ENCODE measurements around the gene GBF1.
"Not testable (repeated sequence)": the region's sequence is repeated elsewhere in the genome, so short reads cannot be mapped to it uniquely, and the experiment has no call there.

The GBF1 gene

DNA sequence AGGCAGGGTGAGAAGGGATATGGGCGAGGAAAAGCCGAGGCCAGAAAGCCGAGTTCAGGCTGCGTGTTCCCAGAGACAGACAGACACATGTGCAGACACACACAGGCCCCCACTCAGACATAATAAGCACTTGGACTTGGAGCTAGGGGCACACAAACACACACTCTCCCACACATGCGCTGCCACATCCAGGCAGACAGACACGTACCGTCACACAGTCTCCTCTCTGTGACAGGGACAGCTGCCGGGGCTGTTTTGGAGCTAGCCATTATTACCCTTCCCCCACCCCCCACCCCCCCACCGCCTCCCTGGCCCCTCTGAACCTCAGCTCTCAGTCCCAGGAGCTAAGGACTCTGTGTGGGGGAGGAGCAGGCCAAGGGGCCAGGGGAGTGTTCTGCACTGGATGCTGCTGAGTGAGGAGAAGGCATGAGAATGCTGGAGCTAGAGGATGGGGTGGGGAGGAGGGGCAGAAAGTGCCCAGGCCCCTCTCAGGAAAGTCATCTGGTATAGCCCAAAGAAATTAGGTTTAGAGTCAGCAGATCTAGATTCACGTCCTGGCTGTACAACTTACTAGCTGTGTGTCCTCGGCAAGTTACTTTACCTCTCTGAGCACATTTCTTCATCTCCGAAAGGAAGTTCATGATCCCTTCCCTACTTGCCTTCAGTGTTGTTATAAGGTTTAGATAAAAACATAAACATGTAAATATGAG is 10.3 kb upstream of the GBF1 start:
- no peak for DNase-seq

DNA sequence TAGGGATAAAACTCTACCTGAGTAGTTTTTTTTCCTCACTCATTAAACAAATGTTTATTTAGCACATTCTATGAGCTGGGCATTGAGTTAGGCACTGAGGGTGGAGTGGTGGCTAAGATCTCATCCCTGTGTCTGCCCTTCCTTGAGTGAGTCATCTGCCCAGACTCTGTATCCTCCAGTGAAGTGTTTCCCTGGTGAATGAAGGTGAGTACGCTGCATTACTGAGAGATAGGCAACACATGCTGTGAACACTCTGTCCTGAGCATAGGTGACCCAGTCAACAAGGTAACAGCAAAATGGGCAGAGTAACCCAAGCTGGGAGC is 9.8 kb upstream of the GBF1 start:
- no peak for DNase-seq

DNA sequence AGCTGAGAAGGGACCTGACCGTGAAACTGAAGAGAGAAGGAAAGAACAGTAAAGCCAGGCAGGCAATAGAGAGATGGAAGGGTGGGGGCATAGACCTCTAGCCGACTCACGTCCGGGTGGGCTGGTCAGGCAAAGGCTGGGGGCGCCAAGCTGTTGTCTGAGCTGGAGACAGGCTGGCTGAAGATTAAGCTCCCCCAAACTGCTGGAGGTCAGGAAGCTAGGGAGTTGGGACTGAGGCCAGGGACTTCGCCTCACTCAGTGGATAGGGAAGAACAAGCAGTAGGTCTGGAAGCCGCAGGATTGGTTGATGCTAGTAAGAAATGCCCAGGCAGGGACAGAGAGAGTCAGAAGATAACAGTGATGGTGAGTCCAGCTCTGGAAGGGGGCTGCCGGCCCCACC is 9.3 kb upstream of the GBF1 start:
- no peak for DNase-seq

DNA sequence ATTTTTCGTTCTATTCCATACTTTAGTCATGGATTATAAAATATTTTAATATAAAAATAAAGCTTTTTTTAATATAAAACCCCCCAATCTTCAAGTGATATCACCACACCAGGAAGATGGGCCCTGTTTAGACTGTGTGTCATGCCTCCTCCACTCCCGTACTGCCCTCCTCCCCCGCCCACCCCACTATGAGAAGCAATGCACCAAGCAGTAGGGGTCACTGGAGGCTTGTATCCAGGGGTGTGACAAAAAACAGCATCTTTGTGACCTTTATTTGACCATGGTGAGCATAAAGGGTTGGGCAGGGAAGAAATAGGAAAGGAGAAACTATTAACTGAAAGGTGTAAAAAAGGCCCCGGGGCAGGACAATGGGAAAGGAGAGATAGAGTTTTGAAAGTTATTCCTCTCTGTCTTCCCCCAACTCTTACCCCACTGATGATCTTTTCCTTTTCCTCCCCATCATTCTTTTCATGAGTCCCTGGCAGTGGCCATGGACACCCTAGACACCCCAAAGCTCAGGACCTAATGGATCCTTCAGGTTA is 7.5 kb upstream of the GBF1 start:
- no peak for DNase-seq

DNA sequence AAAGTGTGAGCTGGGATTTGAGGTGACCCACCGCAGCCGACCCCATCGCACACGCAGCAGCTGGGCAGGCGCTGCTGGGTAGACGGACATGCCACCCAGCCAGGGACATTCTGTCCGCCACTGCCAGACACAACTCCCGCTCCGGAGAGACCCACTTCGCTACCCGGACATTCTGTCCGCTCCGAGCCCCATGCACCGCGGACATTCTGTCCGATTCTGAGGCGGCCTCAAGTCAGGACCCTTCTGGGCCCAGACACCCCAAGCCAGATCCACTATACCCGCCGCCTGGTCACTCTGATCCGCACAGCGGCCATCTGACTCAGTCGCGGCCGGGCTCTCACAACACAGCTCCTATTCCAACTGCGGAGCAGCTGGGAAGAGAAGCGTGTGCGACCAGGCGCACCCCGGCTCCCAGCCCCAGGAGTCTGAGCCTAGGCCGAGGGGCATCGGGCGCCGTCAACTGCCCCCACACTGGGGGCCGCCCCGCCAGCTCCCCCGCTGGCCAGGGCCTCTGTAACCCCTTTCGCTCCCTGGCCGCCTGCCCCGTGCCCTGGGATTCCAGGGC is 4.8 kb upstream of the GBF1 start:
- DNase-seq: no peak

DNA sequence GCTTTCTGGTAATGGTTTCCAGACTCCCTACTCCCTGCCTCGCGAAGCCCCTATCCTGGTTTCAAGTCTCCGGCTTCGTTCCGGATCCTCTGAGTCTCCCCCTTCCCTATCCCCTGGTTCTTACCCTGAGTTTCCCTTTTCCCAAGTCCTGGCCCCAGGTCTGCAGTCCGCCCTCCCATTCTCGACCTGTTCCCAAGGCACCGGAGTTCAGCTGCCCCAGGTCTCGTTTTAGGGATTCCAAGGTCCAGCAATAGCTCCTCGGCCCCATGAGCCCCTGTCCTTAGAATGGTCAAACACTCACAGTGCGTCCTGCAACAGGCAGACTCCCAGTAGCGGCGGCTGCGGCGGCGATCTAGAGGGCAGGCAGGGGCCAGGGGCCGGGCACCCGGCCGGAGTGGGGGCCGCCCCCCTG is 4.3 kb upstream of the GBF1 start:
- no peak for DNase-seq

DNA sequence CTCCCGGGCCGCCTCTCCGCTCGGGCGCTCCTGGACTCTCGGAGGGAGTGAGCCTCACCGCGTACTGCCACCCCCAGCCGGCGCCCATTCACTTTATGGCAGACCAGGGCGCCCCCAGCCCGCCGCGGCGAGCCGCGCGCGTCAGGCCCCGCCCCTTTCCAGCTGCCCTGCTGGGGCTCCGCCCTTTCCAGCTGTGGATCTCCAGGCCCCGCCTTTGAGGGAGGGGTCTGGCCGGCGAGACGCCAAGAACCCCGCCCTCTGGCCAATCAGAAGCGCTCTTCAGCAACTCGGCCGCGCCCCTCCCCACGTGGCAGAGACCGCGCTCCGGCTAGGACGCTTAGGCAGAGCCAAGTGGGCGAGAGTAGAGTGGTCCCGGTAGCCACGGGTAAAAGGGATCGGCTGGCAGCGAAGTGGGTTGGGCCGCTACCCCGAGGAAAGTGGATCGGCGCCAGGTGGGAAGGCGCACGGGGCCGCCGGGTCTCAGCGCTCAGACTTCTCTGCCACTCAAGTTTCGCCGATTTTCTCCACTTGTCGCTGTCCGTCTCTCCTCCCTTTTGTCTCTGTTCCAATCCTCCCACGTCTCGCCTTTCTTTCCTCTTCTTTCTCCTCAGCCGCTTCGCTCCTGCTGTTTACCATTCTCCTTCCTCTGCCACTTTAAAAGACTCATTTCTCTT is 3.8 kb upstream of the GBF1 start, which contains the start of gene PITX3:
Gene PITX3, minus strand, starts transcription at position 69 of the 674 bp plus-strand sequence. CDS start 9,432 bp downstream, outside the sequence.
- DNase-seq: peak; percentile 64

DNA sequence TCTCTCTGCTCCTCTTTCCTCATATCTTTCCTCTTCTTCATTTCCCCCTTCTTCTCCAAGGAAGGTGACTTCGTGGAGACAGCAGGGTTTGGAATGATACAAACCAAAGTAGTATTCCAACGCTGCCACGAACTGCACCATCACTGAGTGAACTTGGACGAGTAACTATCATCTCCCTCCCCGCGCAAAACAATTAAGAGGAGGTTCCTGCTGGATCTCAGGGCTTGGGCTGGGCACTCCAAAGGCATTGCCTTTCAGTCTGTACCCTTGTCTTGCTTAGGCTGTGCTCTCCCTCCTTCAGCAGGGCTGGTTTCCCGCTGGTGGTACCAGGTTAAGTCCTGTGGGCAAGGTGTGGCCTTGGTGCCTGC is 3.2 kb upstream of the GBF1 start:
- DNase-seq: no peak

DNA sequence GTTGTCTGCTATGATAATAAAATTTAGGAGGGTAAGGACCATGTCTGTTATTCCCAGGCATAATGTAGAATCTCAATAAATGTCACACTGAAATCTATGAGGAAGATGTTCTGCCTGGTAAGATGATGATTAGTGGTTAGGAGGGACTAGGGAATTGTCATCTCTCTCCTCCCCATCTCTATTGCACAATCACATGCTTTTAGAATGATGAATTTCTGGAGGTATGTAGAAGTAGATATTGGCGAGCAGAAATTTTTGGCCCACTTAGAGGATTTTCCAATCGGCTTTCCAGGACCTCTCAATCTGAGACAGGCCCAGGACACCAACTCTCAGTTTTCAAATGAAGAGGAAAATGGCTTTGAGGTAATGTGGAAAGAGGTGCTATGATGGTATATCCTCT is 2.0 kb upstream of the GBF1 start:
- DNase-seq: no peak

DNA sequence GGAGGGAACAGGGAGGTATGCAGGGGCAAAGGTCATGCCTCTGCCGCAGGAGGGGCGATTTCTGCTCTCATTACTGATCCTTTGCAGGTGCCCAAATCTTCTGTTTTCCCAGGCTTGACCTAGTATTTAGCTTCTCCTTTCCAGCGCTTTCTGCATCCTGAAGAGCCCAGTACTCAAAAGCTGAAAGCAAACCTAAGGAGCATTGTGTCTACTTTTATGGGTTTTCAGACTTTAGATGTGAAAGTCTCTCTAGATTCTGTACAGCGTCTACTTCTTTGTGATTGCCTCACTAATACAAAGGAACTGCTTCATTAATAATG is 560 bp downstream of the GBF1 start:
- DNase-seq: no peak

DNA sequence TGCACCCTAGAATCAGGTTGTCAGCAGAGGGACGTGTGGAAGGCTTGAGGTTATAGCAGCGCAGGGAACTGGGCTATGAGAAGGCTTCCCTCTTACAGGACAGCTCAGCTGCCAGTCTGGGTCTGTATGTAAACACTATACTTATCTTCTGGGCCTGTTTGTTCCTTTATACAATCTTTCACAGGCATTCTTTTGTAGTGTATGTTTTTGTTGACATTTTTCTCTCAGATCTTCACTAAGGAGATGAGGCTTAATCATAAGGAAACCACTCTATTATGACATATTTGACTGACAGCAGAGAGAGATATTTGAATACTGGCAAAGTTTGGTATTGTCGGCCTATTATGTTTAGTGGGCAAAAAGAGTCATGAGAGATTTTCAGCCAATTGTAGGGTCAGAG is 929 bp downstream of the GBF1 start:
- no peak for DNase-seq

DNA sequence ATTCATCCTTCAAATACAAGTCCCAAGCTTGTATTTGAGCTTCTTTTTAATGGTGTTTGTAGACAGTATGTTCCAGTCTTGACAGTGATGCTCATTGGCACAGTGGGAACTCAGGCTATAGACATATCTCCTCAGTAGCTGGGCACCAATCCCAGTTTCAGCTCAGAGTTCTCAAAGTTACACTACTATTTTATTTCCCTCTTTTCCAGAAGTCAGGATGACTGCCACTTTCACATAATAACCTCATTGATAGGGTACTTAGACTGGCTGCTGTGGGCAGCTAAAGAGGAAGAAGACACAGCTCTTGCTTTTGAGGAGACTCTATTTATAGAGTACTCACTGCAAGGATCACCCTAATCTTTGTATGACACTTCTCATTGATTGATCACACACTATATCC is 2.4 kb downstream of the GBF1 start:
- no peak for DNase-seq

DNA sequence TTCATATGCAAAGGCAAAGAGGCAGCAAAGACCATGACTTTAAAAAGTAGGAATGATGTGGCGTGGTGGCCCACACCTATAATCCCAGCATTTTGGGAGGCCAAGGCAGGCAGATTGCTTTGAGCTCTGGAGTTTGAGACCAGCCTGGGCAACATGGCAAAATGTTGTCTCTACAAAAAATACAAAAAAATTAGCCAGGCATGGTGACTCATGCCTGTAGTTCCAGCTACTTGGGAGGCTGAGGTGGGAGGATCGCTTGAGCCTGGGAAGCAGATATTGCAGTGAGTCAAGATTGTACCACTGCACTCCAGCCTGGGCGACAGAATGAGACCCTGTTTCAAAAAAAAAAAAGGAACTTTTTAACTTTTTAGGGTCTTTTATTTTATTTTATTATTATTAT is 7.2 kb downstream of the GBF1 start:
- not testable (repeated sequence) for DNase-seq

DNA sequence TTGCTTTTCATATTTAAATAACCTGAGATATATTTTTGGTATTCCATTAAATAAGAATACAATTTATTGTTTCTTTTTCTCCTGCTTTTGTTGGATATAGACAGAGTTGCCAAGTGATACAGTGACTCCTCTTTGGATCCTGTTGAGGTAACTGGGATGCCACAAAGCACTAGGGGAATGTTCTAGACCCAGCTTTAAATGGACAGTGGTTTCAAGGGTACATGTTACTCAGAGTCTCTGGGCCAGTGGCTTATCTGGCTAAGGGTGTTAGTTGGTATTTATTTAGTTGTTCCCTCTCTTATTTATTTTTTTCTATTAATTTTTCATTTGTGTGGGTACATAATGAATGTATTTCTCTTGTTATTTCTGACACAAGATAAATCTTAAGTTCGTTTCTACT is 9.1 kb downstream of the GBF1 start:
- no peak for DNase-seq

DNA sequence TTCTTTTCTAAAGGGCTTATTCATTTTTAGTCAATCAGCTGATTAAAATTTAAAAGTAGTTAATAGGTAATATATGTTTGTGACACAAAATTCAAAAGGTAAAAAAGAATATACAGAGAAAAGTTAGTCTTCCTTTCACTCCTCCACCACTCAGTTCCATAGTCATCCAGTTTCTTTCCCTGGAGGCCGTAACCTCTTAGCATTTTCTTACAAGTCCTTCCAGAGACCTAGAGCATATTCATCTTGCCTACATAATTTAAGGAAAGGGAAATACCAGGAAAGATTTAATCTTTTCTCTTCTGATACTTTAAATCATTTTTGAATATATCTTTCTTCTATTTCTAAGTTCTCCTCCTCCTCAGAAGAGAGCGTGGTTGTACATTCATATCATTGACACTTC is 10.1 kb downstream of the GBF1 start:
- no peak for DNase-seq

DNA sequence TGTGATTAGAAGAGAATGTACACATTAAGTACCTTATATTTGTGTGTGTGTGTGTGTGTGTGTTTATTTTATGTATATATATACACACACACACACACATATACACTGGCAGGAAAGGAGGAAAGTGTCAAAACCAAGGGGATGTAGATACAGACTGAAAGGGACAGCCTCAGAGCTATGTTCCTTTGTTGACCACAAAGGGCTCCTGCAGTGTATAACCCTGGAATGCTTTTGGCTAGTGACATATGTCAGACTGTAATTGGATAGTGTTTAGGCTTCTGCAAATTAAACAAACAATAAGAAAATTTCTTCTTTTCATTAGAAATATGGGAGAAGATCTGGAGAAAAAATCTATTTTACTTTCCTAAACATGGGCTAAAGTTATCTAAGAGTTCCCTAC is 15.9 kb downstream of the GBF1 start:
- DNase-seq: no peak

DNA sequence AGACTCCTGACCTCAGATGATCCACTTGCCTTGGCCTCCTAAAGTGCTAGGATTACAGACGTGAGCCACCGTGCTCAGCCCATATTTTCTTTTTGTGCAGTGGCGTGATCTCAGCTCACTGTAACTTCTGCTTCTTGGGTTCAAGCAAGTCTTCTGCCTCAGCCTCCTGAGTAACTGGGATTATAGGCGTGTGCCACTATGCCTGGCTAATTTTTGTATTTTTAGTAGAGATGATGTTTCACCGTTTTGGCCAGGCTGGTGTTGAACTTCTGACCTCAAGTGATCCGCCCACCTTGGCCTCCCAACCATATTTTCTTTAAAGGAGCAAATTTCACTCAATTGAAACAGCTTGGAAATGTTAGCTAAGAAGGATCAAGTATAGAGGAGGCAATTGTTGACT is 16.5 kb downstream of the GBF1 start:
- no peak for DNase-seq

DNA sequence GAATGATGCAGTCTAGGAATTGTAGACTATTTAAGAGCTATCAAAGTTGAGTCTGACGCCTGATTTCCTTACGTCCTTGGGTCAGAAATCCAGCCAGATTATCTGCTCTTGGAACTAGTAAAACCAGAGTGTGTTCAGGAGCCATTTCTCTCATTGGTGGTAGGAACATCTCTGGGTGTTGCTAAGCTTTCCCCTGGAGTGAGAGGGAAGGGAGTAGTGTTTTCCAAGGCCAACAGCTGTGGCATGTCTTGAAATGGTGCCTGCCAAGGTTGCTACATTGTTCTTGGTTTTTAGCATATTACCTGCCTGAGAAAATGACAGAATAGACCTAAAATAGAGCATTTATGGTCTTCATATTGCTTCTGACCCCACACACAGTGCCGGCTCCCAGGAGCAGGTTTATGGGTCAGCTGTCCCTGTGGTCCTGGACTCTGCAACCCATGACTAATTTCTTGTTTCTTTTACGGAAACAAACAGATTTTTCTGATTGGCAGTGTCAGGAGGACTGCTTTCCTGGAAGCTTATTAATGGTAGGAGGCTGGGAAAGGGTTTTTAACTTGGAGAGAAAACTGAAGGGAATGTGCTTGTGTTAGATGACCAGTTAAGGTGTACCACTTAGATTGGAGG is 17.5 kb downstream of the GBF1 start:
- no peak for DNase-seq

DNA sequence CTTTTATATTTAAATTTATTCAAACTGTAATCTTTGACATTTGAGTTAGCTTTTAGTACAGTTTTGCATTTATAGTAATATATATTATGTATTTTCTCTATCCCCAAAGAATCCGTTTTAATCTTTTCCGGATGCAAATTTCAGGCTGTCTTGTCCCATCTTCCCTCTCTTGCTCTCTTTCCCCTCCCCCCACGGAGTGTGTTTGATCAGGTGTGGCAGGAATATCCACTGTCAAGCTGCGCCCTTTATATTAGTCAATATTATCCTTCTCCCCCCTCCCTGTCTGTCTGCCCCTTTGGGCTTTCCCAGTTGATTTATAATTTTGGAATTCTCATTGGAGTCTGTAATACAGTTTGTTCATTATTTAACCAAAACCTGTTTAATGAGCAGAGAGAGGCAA is 19.0 kb downstream of the GBF1 start:
- DNase-seq: peak; percentile 55

DNA sequence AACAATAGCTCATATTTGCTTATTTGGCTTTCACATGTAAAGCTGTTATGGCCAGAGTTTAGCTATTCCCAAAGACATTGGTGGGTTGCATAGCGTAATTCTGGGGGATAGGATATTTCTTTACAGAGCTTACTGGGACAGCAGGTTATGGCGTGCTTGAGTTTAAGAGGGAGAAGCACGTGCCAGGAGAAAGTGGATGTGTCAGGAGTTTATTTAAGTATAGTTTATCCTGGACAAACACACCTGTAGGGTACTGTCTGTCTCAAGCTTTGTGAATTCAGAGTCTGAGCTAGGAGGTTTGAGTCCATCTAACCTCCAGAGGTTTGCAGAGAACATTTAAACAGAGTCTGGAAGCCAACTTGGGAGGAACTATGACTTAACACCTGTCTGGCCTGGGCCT is 21.3 kb downstream of the GBF1 start:
- DNase-seq: no peak

DNA sequence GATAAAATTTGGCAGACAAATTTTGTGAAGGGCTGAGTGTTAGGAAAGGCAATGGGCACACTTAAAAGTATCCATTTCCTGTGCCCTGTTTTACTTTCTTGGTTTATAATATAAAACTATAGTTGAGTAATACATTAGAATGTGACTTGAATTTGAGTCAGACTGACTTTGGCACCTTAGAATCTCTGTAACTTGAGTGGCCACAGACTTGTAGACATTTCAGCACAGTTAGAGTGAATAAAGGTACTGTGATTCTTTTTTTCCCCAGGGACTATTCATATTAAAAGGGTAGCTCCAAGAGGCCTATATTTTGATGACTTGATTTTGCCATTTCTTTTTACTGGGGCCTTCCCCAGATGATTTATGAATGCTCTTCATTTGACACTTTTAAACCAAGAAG is 22.4 kb downstream of the GBF1 start:
- no peak for DNase-seq

DNA sequence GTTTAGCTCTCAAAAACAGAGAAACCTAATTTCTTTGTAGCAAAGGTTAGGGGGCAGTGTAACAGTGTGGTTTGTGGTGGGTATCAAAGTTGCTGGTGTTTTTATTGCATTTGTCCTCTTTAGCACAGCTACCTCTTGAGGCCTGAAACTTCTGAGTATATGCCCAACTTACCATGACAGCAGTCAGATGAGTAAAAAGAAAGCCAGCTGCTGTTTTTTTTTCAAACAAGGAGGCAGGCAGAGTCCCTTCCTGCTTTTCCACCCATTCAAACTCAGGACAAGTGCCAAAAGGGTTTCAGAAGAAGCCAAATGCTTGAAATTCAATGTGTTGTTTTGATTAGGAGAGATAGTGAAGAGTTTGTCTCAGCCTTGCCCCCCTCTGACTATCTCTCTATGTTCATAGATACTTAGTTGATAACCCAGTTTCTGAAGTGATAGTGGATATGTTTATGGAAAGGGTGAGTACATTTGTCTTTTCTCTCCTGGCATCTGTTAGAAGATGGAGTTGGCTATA is 23.1 kb downstream of the GBF1 start:
- DNase-seq: no peak

DNA sequence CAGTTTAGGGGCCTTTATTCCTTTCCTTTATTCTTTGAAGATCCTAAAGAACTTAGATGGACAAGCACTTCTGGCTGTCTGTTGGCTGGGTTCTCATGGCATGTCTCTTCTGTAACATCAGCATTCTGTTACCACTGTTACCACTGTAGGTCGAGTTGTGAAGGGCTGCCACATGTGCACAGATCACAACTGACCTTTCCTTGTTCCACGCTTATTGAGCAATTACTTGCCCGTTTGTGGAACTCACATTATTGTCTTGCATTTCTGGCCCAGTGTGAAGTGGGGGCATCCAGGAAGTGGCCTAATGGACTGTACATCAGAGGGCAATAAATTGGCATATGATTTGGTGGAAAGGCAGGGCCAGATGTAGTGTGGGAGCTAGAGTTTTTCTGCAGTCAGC is 23.7 kb downstream of the GBF1 start:
- DNase-seq: no peak

DNA sequence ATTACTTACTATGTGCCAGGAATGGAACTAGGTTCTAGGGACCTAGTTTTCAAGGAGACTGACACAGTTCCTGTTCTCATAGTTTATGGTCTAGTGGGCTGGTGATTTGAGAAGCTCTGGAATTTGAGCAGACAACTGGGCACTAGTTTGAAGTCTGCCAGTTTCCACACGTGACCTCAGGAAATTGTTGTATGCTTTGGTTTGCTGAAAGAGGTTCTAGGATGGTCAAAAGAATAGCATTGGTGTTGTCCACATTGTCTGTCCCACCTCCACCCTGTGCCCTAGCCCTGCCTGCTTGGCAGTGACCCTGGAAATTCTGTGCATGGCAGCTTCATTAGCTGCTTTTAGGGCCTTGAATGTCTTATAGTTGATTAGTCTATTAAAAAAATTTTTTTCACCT is 28.7 kb downstream of the GBF1 start:
- no peak for DNase-seq

All from SHP77 treated with DMSO at 0.1 percent for 48 hours (cell line).